Stomach (tissue), 4 donors: ENCODE data around the gene GEMIN7.
A peak's percentile ranks its signal among the peaks of the same experiment; 100 is the strongest.

Experiments
- POLR2AphosphoS5 ChIP-seq, 3 donors: sonication (generic); formaldehyde crosslinking; IDR thresholded peaks; one replicate each; pipeline ENCODE4 v1.6.1; 2016; ENCODE audit warnings: antibody characterized with exemption in 3 of 3
- TF ChIP-seq, protein P1 (sequence below), 7 experiments: fragments of 450-650 bp in 4 of 7; fragments of 200-600 bp in 3 of 7; sonication (generic) in 3 of 7; IDR thresholded peaks; one replicate each; pipeline ENCODE4 v1.5.1; 2016 to 2019; ENCODE audit warnings: antibody characterized with exemption in 7 of 7, control low read depth in 2 of 7, mild to moderate bottlenecking in 1 of 7

DNA sequence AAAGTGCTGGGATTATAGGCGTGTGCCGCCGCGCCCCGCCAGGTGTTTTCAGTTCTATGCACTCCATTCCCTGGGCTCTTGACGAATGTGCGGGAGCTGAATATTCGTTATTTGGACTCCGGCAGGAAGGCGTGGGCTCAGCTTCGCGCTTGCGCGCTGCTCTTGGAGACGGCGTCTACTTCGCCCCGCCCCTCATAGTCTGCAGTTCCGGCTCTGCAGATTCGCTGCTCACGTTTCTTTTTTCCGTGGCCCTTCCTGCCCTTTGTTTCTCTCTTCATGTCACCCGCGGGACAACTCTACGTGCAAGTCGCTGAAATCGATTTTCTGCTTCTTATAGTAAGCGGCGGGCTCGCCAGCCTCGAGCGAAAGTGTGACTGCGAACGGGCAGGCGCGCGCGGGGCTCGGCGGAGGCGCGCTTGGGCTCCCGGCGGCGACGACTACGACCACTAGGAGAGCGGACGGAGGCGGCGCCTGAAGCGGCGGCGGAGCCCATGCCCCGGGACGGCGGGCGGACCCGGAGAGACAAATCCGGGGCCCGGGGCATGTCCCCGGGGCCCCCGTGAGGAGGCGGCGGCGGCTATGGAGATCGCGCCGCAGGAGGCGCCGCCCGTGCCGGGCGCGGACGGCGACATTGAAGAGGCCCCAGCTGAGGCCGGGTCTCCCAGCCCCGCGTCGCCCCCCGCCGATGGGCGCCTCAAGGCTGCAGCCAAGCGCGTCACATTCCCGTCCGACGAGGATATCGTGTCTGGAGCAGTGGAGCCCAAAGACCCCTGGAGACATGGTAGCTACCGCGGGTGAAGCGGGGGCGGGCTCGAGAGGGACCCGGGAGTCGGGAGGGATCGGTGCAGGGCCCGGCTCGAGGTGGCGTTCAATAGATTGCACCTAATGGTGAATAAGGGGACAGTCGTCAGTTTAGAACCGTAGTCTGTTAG, 14.0 kb downstream of the GEMIN7 start, which contains the start of gene PPP1R37:
- TF ChIP-seq POLR2AphosphoS5 (IDR thresholded peaks at IDR 0.05), result peak; percentile 62 to 89 (median 71)
- TF ChIP-seq, protein P1, sequence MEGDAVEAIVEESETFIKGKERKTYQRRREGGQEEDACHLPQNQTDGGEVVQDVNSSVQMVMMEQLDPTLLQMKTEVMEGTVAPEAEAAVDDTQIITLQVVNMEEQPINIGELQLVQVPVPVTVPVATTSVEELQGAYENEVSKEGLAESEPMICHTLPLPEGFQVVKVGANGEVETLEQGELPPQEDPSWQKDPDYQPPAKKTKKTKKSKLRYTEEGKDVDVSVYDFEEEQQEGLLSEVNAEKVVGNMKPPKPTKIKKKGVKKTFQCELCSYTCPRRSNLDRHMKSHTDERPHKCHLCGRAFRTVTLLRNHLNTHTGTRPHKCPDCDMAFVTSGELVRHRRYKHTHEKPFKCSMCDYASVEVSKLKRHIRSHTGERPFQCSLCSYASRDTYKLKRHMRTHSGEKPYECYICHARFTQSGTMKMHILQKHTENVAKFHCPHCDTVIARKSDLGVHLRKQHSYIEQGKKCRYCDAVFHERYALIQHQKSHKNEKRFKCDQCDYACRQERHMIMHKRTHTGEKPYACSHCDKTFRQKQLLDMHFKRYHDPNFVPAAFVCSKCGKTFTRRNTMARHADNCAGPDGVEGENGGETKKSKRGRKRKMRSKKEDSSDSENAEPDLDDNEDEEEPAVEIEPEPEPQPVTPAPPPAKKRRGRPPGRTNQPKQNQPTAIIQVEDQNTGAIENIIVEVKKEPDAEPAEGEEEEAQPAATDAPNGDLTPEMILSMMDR (IDR thresholded peaks at IDR 0.05), result peak in 5 of 7 experiments; percentile 4 to 40 (median 28)
